HCT116 (cell line): Measurements from ENCODE around the gene HPCA. TPM values are rescaled to one million over a fixed set of nuclear protein-coding genes. Genes with fewer than 3 reads are reported as not detected.
A peak's percentile ranks its signal among the peaks of the same experiment; 100 is the strongest.

ENCODE experiments used
- ATAC-seq: fragments of 200-7000 bp; cut with Tn5 transposase; 2 replicates; pipeline ENCODE4 v1.9.1; 2020; ENCODE audit warnings: mild to moderate bottlenecking, moderate library complexity
- BruUV-seq: library from RNA; stranded (reverse); fragments of 400-500 nt; replicated peaks from 2 replicates; lab custom pipeline; 2021; lab: Mats Ljungman, UMichigan
- CTCF ChIA-PET: fragments of 300-600 bp; sonication (Branson Sonifier 250); formaldehyde crosslinking; loops from one replicate; lab custom pipeline; 2021; ENCODE audit warnings: antibody characterized with exemption; lab: Charles Lee
- POLR2A ChIA-PET: fragments of 300-600, 350-600 bp; sonication (Branson Sonifier 250); formaldehyde crosslinking; loops from one replicate; lab custom pipeline; 2021; ENCODE audit warnings: antibody characterized with exemption; lab: Charles Lee
- RAD21 ChIA-PET, 2 experiments: fragments of 300-600 bp; sonication (Branson Sonifier 250); formaldehyde crosslinking; loops; one replicate each; lab custom pipeline; 2023; ENCODE audit warnings: low total read pairs in 2 of 2; ENCODE audit not compliant: uncharacterized antibody in 2 of 2, unreplicated experiment in 2 of 2, low non-redundant PET in 1 of 2; lab: Charles Lee
- DNase-seq: peaks from one replicate; pipeline ENCODE4 v3.0.0-alpha.2; 2010; ENCODE audit warnings: low read depth, low spot score
- H2AFZ ChIP-seq: fragments of 200-600 bp; shearing (Covaris generic), sonication (generic); 2 replicates; pipeline ENCODE4 v1.6.1; 2017; ENCODE audit warnings: low read depth, mixed run types, mixed read lengths, antibody characterized with exemption, low read length; ENCODE audit not compliant: poor library complexity, severe bottlenecking
- H3K27ac ChIP-seq: 2 replicates; pipeline ENCODE4 v1.5.1; 2012; ENCODE audit warnings: low read depth, low read length
- H3K27me3 ChIP-seq: fragments of 200-600 bp; sonication (generic); 2 replicates; pipeline ENCODE4 v1.6.1; 2016; ENCODE audit warnings: mixed run types, low read length, mixed read lengths; ENCODE audit not compliant: insufficient read depth
- H3K36me3 ChIP-seq, 2 experiments: fragments of 200-500 bp in 1 of 2; fragments of 200-600 bp in 1 of 2; sonication (Bioruptor generic) in 1 of 2; sonication (generic) in 1 of 2; 2 replicates each; pipeline versions ENCODE4 v1.5.1 to v1.6.1; 2014 to 2016; ENCODE audit warnings: low read length in 2 of 2, inconsistent platforms in 1 of 2, mixed read lengths in 1 of 2, mixed run types in 1 of 2; ENCODE audit not compliant: insufficient read depth in 2 of 2, control insufficient read depth in 1 of 2
- H3K4me1 ChIP-seq, 2 experiments: fragments of 200-600 bp in 1 of 2; sonication (generic) in 1 of 2; 2 replicates each; pipeline versions ENCODE4 v1.5.1 to v1.6.1; 2012 to 2017; ENCODE audit warnings: low read length in 2 of 2, inconsistent platforms in 1 of 2, mild to moderate bottlenecking in 1 of 2, mixed read lengths in 1 of 2, mixed run types in 1 of 2, moderate library complexity in 1 of 2; ENCODE audit not compliant: insufficient read depth in 2 of 2, control insufficient read depth in 1 of 2
- H3K4me2 ChIP-seq: fragments of 200-600 bp; sonication (generic); 2 replicates; pipeline ENCODE4 v1.6.1; 2017; ENCODE audit warnings: mixed run types, low read length, mixed read lengths
- H3K4me3 ChIP-seq, 2 experiments: fragments of 200-600 bp in 1 of 2; sonication (generic) in 1 of 2; replicated peaks in 1 of 2; 2 replicates each; pipeline ENCODE4 v1.5.1; 2011 to 2016; ENCODE audit warnings: low read length in 2 of 2, control low read depth in 1 of 2, low read depth in 1 of 2, mild to moderate bottlenecking in 1 of 2, mixed read lengths in 1 of 2, mixed run types in 1 of 2
- H3K79me2 ChIP-seq: fragments of 200-600 bp; sonication (generic); 2 replicates; pipeline ENCODE4 v1.6.1; 2017; ENCODE audit warnings: mild to moderate bottlenecking, mixed run types, low read length, moderate library complexity, mixed read lengths; ENCODE audit not compliant: insufficient read depth
- H3K9ac ChIP-seq: fragments of 200-600 bp; sonication (generic); 2 replicates; pipeline ENCODE4 v1.6.1; 2016; ENCODE audit warnings: low read length, mixed read lengths
- H3K9me2 ChIP-seq: fragments of 200-600 bp; sonication (generic), shearing (Covaris generic); 2 replicates; pipeline ENCODE4 v1.6.1; 2017; ENCODE audit warnings: mixed run types, mild to moderate bottlenecking, moderate library complexity; ENCODE audit not compliant: insufficient read depth
- H3K9me3 ChIP-seq, 2 experiments: fragments of 200-500 bp in 1 of 2; fragments of 200-600 bp in 1 of 2; sonication (Bioruptor generic) in 1 of 2; sonication (generic) in 1 of 2; 2 replicates each; pipeline ENCODE4 v1.6.1; 2014 to 2017; ENCODE audit warnings: low read length in 2 of 2, mixed read lengths in 2 of 2, inconsistent platforms in 1 of 2, low read depth in 1 of 2, mild to moderate bottlenecking in 1 of 2, mixed run types in 1 of 2, moderate library complexity in 1 of 2; ENCODE audit not compliant: control insufficient read depth in 1 of 2, insufficient read depth in 1 of 2
- H4K20me1 ChIP-seq: fragments of 200-600 bp; sonication (generic), shearing (Covaris generic); 2 replicates; pipeline ENCODE4 v1.6.1; 2017; ENCODE audit warnings: mixed run types, mild to moderate bottlenecking, moderate library complexity; ENCODE audit not compliant: insufficient read depth
- JUND ChIP-seq: IDR thresholded peaks from 2 replicates; pipeline ENCODE4 v1.6.1; 2012
- REST ChIP-seq: IDR thresholded peaks from 2 replicates; pipeline ENCODE4 v1.6.1; 2012; ENCODE audit warnings: low read depth
- intact Hi-C: fragments of 100-400 bp; cut with micrococcal nuclease; formaldehyde crosslinking; loops from 2 replicates; pipeline ENCODE4 v1.10.0; 2022
- total RNA-seq: library from RNA; stranded (reverse); gene quantifications from one replicate; pipeline ENCODE4 v1.2.1, GENCODE V29; 2021; ENCODE audit not compliant: unreplicated experiment

Gene HPCA
- total RNA-seq, 1 experiment from 2014 or later, result 0.15 TPM

DNA sequence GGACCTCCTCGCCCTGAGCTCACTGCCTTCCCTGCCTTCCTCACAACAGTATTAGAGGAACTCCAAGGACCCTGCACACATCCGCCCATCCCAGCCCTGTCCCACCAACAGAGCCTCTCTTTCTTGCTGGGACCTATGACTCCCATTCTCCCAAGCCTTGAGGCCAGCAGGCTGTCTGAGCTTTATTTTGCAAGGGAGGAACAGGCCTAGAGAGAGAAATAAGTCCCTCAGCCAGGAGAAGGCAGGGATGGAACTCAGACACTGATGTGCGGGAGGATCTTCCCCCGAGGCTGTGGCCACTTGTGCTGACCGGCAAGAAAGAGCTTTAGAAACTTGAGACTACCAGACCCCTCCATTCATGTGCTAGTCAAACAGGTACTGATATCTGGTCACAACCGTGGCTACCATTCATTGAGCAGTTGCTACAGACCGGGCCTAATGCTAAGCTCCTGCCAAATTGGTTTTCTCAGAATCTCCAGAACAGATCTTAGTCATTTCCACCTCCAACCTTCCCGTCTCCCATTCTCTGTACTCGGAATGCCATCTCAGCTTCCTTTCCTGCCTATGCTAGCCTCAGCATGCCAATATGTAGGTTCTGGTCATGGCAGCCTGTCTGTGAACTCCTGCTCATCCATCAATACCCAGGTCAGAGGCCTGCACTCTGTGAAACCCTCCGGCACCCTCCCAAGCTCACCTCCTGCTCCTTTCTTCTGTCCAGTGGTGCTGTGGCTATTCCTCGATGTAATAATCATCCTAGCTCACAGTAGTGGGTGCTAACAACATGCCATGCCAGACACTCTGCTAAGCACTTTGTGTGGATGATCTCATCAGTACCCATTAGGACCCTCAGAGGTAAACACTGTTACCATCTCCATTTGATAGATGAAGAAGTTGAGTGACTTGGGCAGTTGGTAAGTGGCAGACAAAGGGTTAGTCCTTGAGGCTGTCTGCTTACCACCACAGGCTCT is 11.1 kb downstream of the HPCA start:
- no peak for DNase-seq
- intact Hi-C loops, result no loop called here
- H3K27ac ChIP-seq, result no peak overlapping the region
- CTCF ChIA-PET, result interaction anchor here (1.0 kb wide), 1 partner anchor 11 kb away, joined by 3 read pairs; the partner anchor contains the start of gene HPCA
- TF ChIP-seq REST (no peak), JUND (no peak)
- TF ChIP-seq, all 23 proteins: peak for 0
- H3K79me2 ChIP-seq, result peaks cover 6% of the 10 kb centered on the region; the same call in 1 of the 2 replicates
- POLR2A ChIA-PET, result no interaction called here
- BruUV-seq, result TSS peak; percentile 27
- ATAC-seq, result no peak
- no peaks in the 10 kb centered on the region for H4K20me1 ChIP-seq
- H3K36me3 ChIP-seq, result peaks cover 0 to 8% of the 10 kb centered on the region in 2 experiments; a peak in 2 of 4 replicates
- no peak overlapping the region for H3K9ac ChIP-seq
- no peaks in the 10 kb centered on the region for H3K9me2 ChIP-seq
- H3K4me1 ChIP-seq, result peaks cover 16 to 34% of the 10 kb centered on the region in 2 experiments; a peak in 3 of 4 replicates
- no peak overlapping the region for H3K4me2 ChIP-seq
- RAD21 ChIA-PET, result no interaction called here
- no peaks in the 10 kb centered on the region for H3K9me3 ChIP-seq
- H3K4me3 ChIP-seq, result no peak overlapping the region
- H3K27me3 ChIP-seq, result no peaks in the 10 kb centered on the region
- H2AFZ ChIP-seq, result no peak overlapping the region
